NCI-H774 (cell line): ENCODE measurements around the gene OMD.

Experiments used
- DNase-seq: peaks from one replicate; lab custom pipeline; 2025; lab: John Stamatoyannopoulos, UW

The OMD gene

GRCh38 chr9:92424340-92424739 is at the start of gene OMD:
TSS of gene OMD (minus strand) at chr9:92424471. CDS start at chr9:92417558, 6,913 bp downstream.
- DNase-seq = no peak

- DNase-seq = no peak
These were observed 43.9 kb upstream of the OMD start for GRCh38 chr9:92468206-92468605.

GRCh38 chr9:92467511-92467910 is 43.2 kb upstream of the OMD start:
- DNase-seq = no peak

- no peak for DNase-seq
These were observed 42.8 kb upstream of the OMD start for GRCh38 chr9:92467041-92467440.

GRCh38 chr9:92463984-92464383 is 39.7 kb upstream of the OMD start:
- DNase-seq = no peak

GRCh38 chr9:92463387-92463786 is 39.1 kb upstream of the OMD start:
- DNase-seq = no peak

GRCh38 chr9:92457576-92457975 is 33.3 kb upstream of the OMD start:
- DNase-seq = no peak

- DNase-seq = no peak
These were observed 30.9 kb upstream of the OMD start for GRCh38 chr9:92455217-92455616.

GRCh38 chr9:92446536-92446935 is 22.3 kb upstream of the OMD start:
- no peak for DNase-seq

GRCh38 chr9:92444841-92445240 is 20.6 kb upstream of the OMD start:
- DNase-seq = no peak

- no peak for DNase-seq
These were observed 16.4 kb upstream of the OMD start for GRCh38 chr9:92440751-92441046.

GRCh38 chr9:92439921-92440750 is 15.9 kb upstream of the OMD start:
- DNase-seq = no peak

GRCh38 chr9:92438900-92439526 is 14.7 kb upstream of the OMD start:
- DNase-seq = no peak

- no peak for DNase-seq
These were observed 11.0 kb upstream of the OMD start for GRCh38 chr9:92435263-92435662.

- no peak for DNase-seq
These were observed 8.8 kb upstream of the OMD start for GRCh38 chr9:92432972-92433548.

- no peak for DNase-seq
These were observed 8.1 kb upstream of the OMD start for GRCh38 chr9:92432350-92432749.

- DNase-seq = no peak
These were observed 5.6 kb upstream of the OMD start for GRCh38 chr9:92429836-92430235.

- peak; percentile 85 for DNase-seq
These were observed 2.4 kb upstream of the OMD start for GRCh38 chr9:92426501-92427145.

GRCh38 chr9:92425474-92425873 is 1.2 kb upstream of the OMD start:
- DNase-seq = no peak

GRCh38 chr9:92423612-92424011 is 659 bp downstream of the OMD start:
- DNase-seq = no peak

- no peak for DNase-seq
These were observed 1.5 kb downstream of the OMD start for GRCh38 chr9:92422611-92423338.

- DNase-seq = no peak
These were observed 9.7 kb downstream of the OMD start for GRCh38 chr9:92414566-92414965.
